Upper lobe of left lung (tissue), 6 donors: ENCODE data around the gene KATNAL2. TPM values are rescaled to one million over a fixed set of nuclear protein-coding genes. Genes with fewer than 3 reads are reported as not detected.

ENCODE experiments used
- ATAC-seq, 2 donors: fragments of 200-7000 bp; cut with Tn5 transposase; one replicate each; pipeline ENCODE4 v1.9.1; 2022; ENCODE audit warnings: mild to moderate bottlenecking in 2 of 2, moderate library complexity in 2 of 2; ENCODE audit not compliant: low FRiP score in 2 of 2
- DNase-seq, 2 donors: peaks; one replicate each; pipeline ENCODE4 v3.0.0-alpha.2; 2019 to 2020
- H3K27ac ChIP-seq, 4 donors: fragments of 200-600 bp; sonication (generic); one replicate each; pipeline ENCODE4 v1.5.1; 2016 to 2019
- H3K27me3 ChIP-seq, 4 donors: fragments of 200-600 bp; sonication (generic); one replicate each; pipeline ENCODE4 v1.5.1; 2017 to 2019
- H3K36me3 ChIP-seq, 4 donors: fragments of 200-600 bp; sonication (generic); one replicate each; pipeline ENCODE4 v1.5.1; 2016 to 2019
- H3K4me1 ChIP-seq, 4 donors: fragments of 200-600 bp; sonication (generic); one replicate each; pipeline ENCODE4 v1.5.1; 2018 to 2019
- H3K4me3 ChIP-seq, 4 donors: fragments of 200-600 bp; sonication (generic); one replicate each; pipeline ENCODE4 v1.5.1; 2017 to 2019; ENCODE audit warnings: mild to moderate bottlenecking in 2 of 4, moderate library complexity in 1 of 4
- H3K9me3 ChIP-seq, 4 donors: fragments of 200-600 bp; sonication (generic); one replicate each; pipeline ENCODE4 v1.5.1; 2018 to 2019
- EP300 ChIP-seq, 4 donors: sonication (generic); formaldehyde crosslinking; IDR thresholded peaks; one replicate each; pipeline ENCODE4 v1.5.1; 2017; ENCODE audit warnings: antibody characterized with exemption in 4 of 4, control low read depth in 2 of 4
- POLR2A ChIP-seq, 4 donors: fragments of 450-650 bp; IDR thresholded peaks; one replicate each; pipeline ENCODE4 v1.5.1; 2016 to 2017; ENCODE audit warnings: antibody characterized with exemption in 4 of 4, mild to moderate bottlenecking in 2 of 4
- POLR2AphosphoS5 ChIP-seq, 2 donors: sonication (generic); formaldehyde crosslinking; IDR thresholded peaks; one replicate each; pipeline ENCODE4 v1.5.1; 2017; ENCODE audit warnings: antibody characterized with exemption in 2 of 2
- WGBS, 2 donors: methylation state at CpG; one replicate each; pipeline ENCODE4 v1.1.5; 2017 to 2018; 5-methylcytosine and 5-hydroxymethylcytosine counted together
- total RNA-seq, 6 donors: library from RNA; depleted of rRNA in 4 of 6; stranded (reverse); fragments of >200 nt in 4 of 6; gene quantifications; one replicate each; pipeline versions ENCODE4 v1.1.0 to v1.2.1, GENCODE V29; 2016 to 2021
- TF ChIP-seq, protein P1 (sequence below), 6 experiments: fragments of 450-650 bp in 4 of 6; fragments of 200-600 bp in 2 of 6; sonication (generic) in 2 of 6; IDR thresholded peaks; one replicate each; pipeline ENCODE4 v1.5.1; 2016 to 2019; ENCODE audit warnings: antibody characterized with exemption in 6 of 6
- donor health status: DM: no; HTN: no; CAD: no; lungs with moderate emphysema.
- donor health status: DM: no; HTN: yes; CAD: no; lungs with severe emphysema.

KATNAL2 gene
- total RNA-seq, 6 donors from 2014 or later = 1.6 to 12.6 (median 5.5) TPM

GRCh38 chr18:47036927-47037578, 119.7 kb downstream of the KATNAL2 start:
- Histone ChIP-seq H3K27ac (no peak overlapping the region), H3K36me3 (no peaks in the 10 kb centered on the region), H3K4me1 (no peaks in the 10 kb centered on the region), H3K4me3 (no peak overlapping the region), H3K9me3 (no peaks in the 10 kb centered on the region), H3K27me3 (no peaks in the 10 kb centered on the region)
- DNase-seq = no peak
- WGBS, 2 donors = 82 to 87% methylated on average over 3 of the region's 3 CpGs
- TF ChIP-seq POLR2A (IDR thresholded peaks at IDR 0.05) (no peak), POLR2AphosphoS5 (IDR thresholded peaks at IDR 0.05) (no peak), EP300 (IDR thresholded peaks at IDR 0.05) (no peak)
- TF ChIP-seq, protein P1, sequence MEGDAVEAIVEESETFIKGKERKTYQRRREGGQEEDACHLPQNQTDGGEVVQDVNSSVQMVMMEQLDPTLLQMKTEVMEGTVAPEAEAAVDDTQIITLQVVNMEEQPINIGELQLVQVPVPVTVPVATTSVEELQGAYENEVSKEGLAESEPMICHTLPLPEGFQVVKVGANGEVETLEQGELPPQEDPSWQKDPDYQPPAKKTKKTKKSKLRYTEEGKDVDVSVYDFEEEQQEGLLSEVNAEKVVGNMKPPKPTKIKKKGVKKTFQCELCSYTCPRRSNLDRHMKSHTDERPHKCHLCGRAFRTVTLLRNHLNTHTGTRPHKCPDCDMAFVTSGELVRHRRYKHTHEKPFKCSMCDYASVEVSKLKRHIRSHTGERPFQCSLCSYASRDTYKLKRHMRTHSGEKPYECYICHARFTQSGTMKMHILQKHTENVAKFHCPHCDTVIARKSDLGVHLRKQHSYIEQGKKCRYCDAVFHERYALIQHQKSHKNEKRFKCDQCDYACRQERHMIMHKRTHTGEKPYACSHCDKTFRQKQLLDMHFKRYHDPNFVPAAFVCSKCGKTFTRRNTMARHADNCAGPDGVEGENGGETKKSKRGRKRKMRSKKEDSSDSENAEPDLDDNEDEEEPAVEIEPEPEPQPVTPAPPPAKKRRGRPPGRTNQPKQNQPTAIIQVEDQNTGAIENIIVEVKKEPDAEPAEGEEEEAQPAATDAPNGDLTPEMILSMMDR (IDR thresholded peaks at IDR 0.05) = no peak
- no peak for ATAC-seq

DNA sequence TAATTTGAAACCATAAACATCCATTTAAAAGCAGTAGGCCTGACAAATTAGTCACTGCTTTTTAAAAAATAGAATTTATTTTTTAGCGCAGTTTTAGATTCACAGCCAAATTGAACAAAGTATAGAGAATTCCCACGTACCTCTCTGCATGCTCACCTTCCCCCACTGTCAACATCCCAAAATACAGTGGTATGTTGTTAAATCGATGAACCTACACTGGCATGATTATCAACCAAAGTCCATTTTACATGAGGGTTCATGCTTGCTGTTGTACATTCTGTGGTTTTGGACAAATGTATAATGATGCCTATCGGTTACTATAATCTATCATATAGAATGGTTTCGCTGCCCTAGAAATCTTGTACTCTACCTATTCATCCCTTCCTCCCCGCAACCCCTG, 123.6 kb downstream of the KATNAL2 start:
- no peaks in the 10 kb centered on the region for H3K36me3 ChIP-seq
- TF ChIP-seq POLR2AphosphoS5 (IDR thresholded peaks at IDR 0.05) = no peak
- no peak for TF ChIP-seq POLR2A (IDR thresholded peaks at IDR 0.05)
- TF ChIP-seq, protein P1 (IDR thresholded peaks at IDR 0.05) = no peak
- no peak for TF ChIP-seq EP300 (IDR thresholded peaks at IDR 0.05)
- 98 to 99% methylated on average over 6 of the region's 6 CpGs for WGBS, 2 donors
- no peak overlapping the region for H3K4me3 ChIP-seq
- no peaks in the 10 kb centered on the region for H3K9me3 ChIP-seq
- H3K4me1 ChIP-seq = no peaks in the 10 kb centered on the region
- no peak for DNase-seq
- H3K27me3 ChIP-seq = no peaks in the 10 kb centered on the region
- no peak for ATAC-seq
- no peak overlapping the region for H3K27ac ChIP-seq

DNA sequence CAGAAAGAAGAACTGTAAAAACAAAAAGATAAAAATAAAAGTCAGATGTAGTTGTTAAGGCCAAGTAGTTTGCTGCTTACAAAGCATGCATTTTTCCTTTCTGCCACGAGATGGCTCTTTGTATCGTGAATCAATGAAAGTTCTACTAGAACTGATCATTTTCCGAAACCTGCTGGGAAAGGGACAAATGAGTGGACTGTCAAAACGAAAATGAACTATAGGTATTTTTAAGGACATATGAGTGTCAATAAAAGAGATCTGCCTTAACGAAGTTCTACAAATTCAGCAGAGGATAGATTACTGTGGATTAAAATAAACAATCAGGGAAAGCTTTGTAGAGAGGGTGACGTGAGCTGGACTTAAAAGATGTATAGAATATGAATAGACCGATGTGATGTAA, 133.1 kb downstream of the KATNAL2 start:
- H3K27me3 ChIP-seq = no peaks in the 10 kb centered on the region
- no peaks in the 10 kb centered on the region for H3K4me1 ChIP-seq
- no peak for TF ChIP-seq POLR2AphosphoS5 (IDR thresholded peaks at IDR 0.05)
- TF ChIP-seq, protein P1 (IDR thresholded peaks at IDR 0.05) = peak in 4 of 6 experiments; percentile 36 to 57 (median 48)
- no peak overlapping the region for H3K27ac ChIP-seq
- H3K9me3 ChIP-seq = no peaks in the 10 kb centered on the region
- ATAC-seq (peak in 1 of 2 donors; percentile 57), DNase-seq (no peak)
- WGBS, 2 donors = 24 to 42% methylated on average over 7 of the region's 7 CpGs
- H3K4me3 ChIP-seq = no peak overlapping the region
- H3K36me3 ChIP-seq = no peaks in the 10 kb centered on the region

DNA sequence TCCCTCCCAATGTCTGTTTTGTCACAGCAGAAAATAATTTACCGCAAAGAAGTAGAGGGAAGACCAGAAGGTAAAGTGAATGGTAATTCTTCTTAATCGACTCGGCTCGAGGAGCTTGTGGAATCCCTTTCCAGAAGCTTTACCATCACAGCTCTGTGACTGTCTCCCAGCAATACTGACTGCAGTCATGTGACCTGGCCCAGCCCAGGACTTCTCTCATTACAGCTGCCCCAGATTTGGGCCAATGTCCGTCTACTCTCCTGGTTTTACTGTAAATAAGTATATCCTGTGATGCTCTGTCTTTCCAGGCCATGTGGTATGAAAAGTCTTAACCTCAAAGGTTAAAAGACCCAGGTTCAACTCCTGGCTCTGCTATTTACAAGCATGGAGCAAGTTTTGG, 137.0 kb downstream of the KATNAL2 start:
- 81 to 88% methylated on average over 5 of the region's 5 CpGs for WGBS, 2 donors
- no peak overlapping the region for H3K27ac ChIP-seq
- TF ChIP-seq POLR2A (IDR thresholded peaks at IDR 0.05) (no peak), EP300 (IDR thresholded peaks at IDR 0.05) (no peak), POLR2AphosphoS5 (IDR thresholded peaks at IDR 0.05) (no peak)
- TF ChIP-seq, protein P1 (IDR thresholded peaks at IDR 0.05) = no peak
- no peaks in the 10 kb centered on the region for H3K27me3 ChIP-seq
- H3K36me3 ChIP-seq = no peaks in the 10 kb centered on the region
- H3K4me3 ChIP-seq = no peak overlapping the region
- no peaks in the 10 kb centered on the region for H3K9me3 ChIP-seq
- DNase-seq (no peak), ATAC-seq (no peak)
- H3K4me1 ChIP-seq = no peaks in the 10 kb centered on the region

- no peak for ATAC-seq
Measured at GRCh38 chr18:47062471-47062870, 145.1 kb downstream of the KATNAL2 start.

More at GRCh38 chr18:47062471-47062870, 145.1 kb downstream of the KATNAL2 start:
- WGBS, 2 donors = 37 to 42% methylated on average over 2 of the region's 2 CpGs
- no peak for DNase-seq
- Histone ChIP-seq H3K4me1 (no peaks in the 10 kb centered on the region), H3K27ac (no peak overlapping the region), H3K36me3 (no peaks in the 10 kb centered on the region), H3K27me3 (no peaks in the 10 kb centered on the region), H3K9me3 (no peaks in the 10 kb centered on the region), H3K4me3 (no peak overlapping the region)
- TF ChIP-seq POLR2AphosphoS5 (IDR thresholded peaks at IDR 0.05) = no peak
- TF ChIP-seq EP300 (IDR thresholded peaks at IDR 0.05) = no peak
- no peak for TF ChIP-seq POLR2A (IDR thresholded peaks at IDR 0.05)
- TF ChIP-seq, protein P1 (IDR thresholded peaks at IDR 0.05) = no peak
